ENCODE data around the gene SLX9. TPM values are rescaled to one million over a fixed set of nuclear protein-coding genes. Genes with fewer than 3 reads are reported as not detected.

The SLX9 gene
- polyA plus RNA-seq, 1 of the 3 experiments (the other 2 are of a cell fraction), result 42.9 TPM

GRCh38 chr21:44960141-44961092 is 20.6 kb downstream of the SLX9 start:
- Histone ChIP-seq H3K4me2 (no peak overlapping the region), H3K9me3 (no peaks in the 10 kb centered on the region), H3F3A (replicated peaks; ENCODE audit: insufficient read depth) (peaks cover 34% of the 10 kb centered on the region), H3K79me2 (ENCODE audit: insufficient read depth) (peaks cover 47% of the 10 kb centered on the region; the same call in 1 of the 2 replicates), H3K4me3 (ENCODE audit: low read depth in 2 of 2, low read length in 1 of 2) (no peak overlapping the region), H3K27me3 (ENCODE audit: insufficient read depth) (no peaks in the 10 kb centered on the region), H3K36me3 (replicated peaks in 1 of 2; ENCODE audit: control insufficient read depth in 1 of 2, insufficient read depth in 2 of 2, low read length in 1 of 2) (peaks cover 30 to 44% of the 10 kb centered on the region in 2 experiments), H4K20me1 (ENCODE audit: insufficient read depth) (no peaks in the 10 kb centered on the region), H3K27ac (ENCODE audit: low read depth in 2 of 2, low read length in 1 of 2) (no peak overlapping the region), H3K9me2 (no peaks in the 10 kb centered on the region), H3K9ac (no peak overlapping the region), H2AFZ (ENCODE audit: low read depth) (no peak overlapping the region), H3K4me1 (ENCODE audit: control insufficient read depth in 1 of 2, insufficient read depth in 2 of 2, low read depth in 1 of 2, low read length in 1 of 2) (peaks cover 9 to 19% of the 10 kb centered on the region in 2 experiments; a peak in 3 of 4 replicates)
- no peak for DNase-seq
- ChIA-PET POLR2A (no interaction called here), CTCF (interaction anchor here (1.0 to 1.5 kb wide), 3 partner anchors 11 to 178 kb away, joined by 3 to 8 read pairs (median 6); no protein-coding TSS in a partner anchor)
- no peak for TF ChIP-seq RAD21 (IDR thresholded peaks at IDR 0.05; ENCODE audit: low read length)
- TF ChIP-seq MEF2A (IDR thresholded peaks at IDR 0.05; ENCODE audit: borderline replicate concordance, low read depth), result no peak
- TF ChIP-seq ELF1 (IDR thresholded peaks at IDR 0.05), result no peak
- TF ChIP-seq SMC3 (IDR thresholded peaks at IDR 0.05; ENCODE audit: low read depth, low read length), result no peak
- TF ChIP-seq POLR2AphosphoS5 (IDR thresholded peaks at IDR 0.05; ENCODE audit: low read depth, low read length), result no peak
- no peak for TF ChIP-seq FOSL2 (IDR thresholded peaks at IDR 0.05; ENCODE audit: borderline replicate concordance, low read depth)
- no peak for TF ChIP-seq YY1 (IDR thresholded peaks at IDR 0.05; ENCODE audit: low read depth)
- TF ChIP-seq RFX5 (IDR thresholded peaks at IDR 0.05; ENCODE audit: low read length), result no peak
- TF ChIP-seq GATA2 (CRISPR knock-in tag; IDR thresholded peaks at IDR 0.05), result no peak
- no peak for TF ChIP-seq NRF1 (IDR thresholded peaks at IDR 0.05; ENCODE audit: low read depth, low read length)
- TF ChIP-seq USF2 (IDR thresholded peaks at IDR 0.05; ENCODE audit: borderline replicate concordance, low read depth, low read length), result no peak
- no peak for TF ChIP-seq JUND (IDR thresholded peaks at IDR 0.05)
- TF ChIP-seq REST (IDR thresholded peaks at IDR 0.05; ENCODE audit: low read depth, low read length), result no peak
- no peak for TF ChIP-seq TEAD4 (IDR thresholded peaks at IDR 0.05; ENCODE audit: borderline replicate concordance, insufficient read depth)
- TF ChIP-seq MAX (IDR thresholded peaks at IDR 0.05; ENCODE audit: low read depth), result no peak
- no peak for TF ChIP-seq CTCF (IDR thresholded peaks at IDR 0.05)
- TF ChIP-seq IRF3 (IDR thresholded peaks at IDR 0.05; ENCODE audit: low read depth, low read length), result no peak
- no peak for TF ChIP-seq PBX3 (IDR thresholded peaks at IDR 0.05)
- no peak for TF ChIP-seq MXI1 (IDR thresholded peaks at IDR 0.05; ENCODE audit: low read depth, low read length)
- 98% methylated on average over 19 of the region's 23 CpGs for WGBS (ENCODE audit: low lambda C conversion rate)

Data from SK-N-SH (cell line).